CD14-positive monocyte (primary cell): ENCODE data around the gene CFAP299. TPM values are rescaled to one million over a fixed set of nuclear protein-coding genes. Genes with fewer than 3 reads are reported as not detected.

Experiments
- DNase-seq, 3 donors: peaks; one replicate each; pipeline ENCODE4 v3.0.0-alpha.2; 2011 to 2022
- H2AFZ ChIP-seq: 2 replicates; pipeline ENCODE4 v1.6.0; 2012; ENCODE audit warnings: mild to moderate bottlenecking, low read depth, low read length, inconsistent platforms; ENCODE audit not compliant: insufficient read depth, poor library complexity, severe bottlenecking
- H3K27ac ChIP-seq, 2 donors: 1 replicate in 1 of 2; 2 replicates in 1 of 2; pipeline ENCODE4 v1.5.1; 2012 to 2013; ENCODE audit warnings: low read length in 2 of 2, control low read depth in 1 of 2, inconsistent platforms in 1 of 2, low read depth in 1 of 2, mild to moderate bottlenecking in 1 of 2
- H3K27me3 ChIP-seq, 2 donors: one replicate each; pipeline versions ENCODE4 v1.6.0 to v1.6.1; 2011 to 2013; ENCODE audit warnings: low read length in 2 of 2; ENCODE audit not compliant: control insufficient read depth in 2 of 2, insufficient read depth in 2 of 2
- H3K36me3 ChIP-seq, 2 donors: replicated peaks in 1 of 2; 1 replicate in 1 of 2; 2 replicates in 1 of 2; pipeline versions ENCODE4 v1.5.1 to v1.6.1; 2012 to 2013; ENCODE audit warnings: low read length in 2 of 2, control low read depth in 1 of 2, inconsistent platforms in 1 of 2, mild to moderate bottlenecking in 1 of 2; ENCODE audit not compliant: insufficient read depth in 2 of 2, control insufficient read depth in 1 of 2
- H3K4me1 ChIP-seq, 2 donors: 1 replicate in 1 of 2; 2 replicates in 1 of 2; pipeline versions ENCODE4 v1.5.1 to v1.6.1; 2012 to 2013; ENCODE audit warnings: low read length in 2 of 2, control low read depth in 1 of 2, inconsistent platforms in 1 of 2, mild to moderate bottlenecking in 1 of 2, moderate library complexity in 1 of 2; ENCODE audit not compliant: insufficient read depth in 2 of 2, control insufficient read depth in 1 of 2
- H3K4me2 ChIP-seq: replicated peaks from 2 replicates; pipeline ENCODE3; 2012; ENCODE audit warnings: low read length, moderate library complexity, mild to moderate bottlenecking; ENCODE audit not compliant: poor library complexity, severe bottlenecking; ENCODE audit errors: extremely low read depth
- H3K4me3 ChIP-seq, 3 experiments: fragments of 200-600 bp in 1 of 3; sonication (generic) in 1 of 3; replicated peaks in 1 of 3; 1 replicate in 2 of 3; 2 replicates in 1 of 3; pipeline ENCODE4 v1.5.1; 2011 to 2013; ENCODE audit warnings: low read length in 3 of 3, mild to moderate bottlenecking in 3 of 3, control low read depth in 2 of 3, low read depth in 2 of 3, inconsistent platforms in 1 of 3, moderate library complexity in 1 of 3
- H3K79me2 ChIP-seq: 2 replicates; pipeline ENCODE4 v1.6.0; 2012; ENCODE audit warnings: mild to moderate bottlenecking, control low read depth, inconsistent platforms, low read length, moderate library complexity; ENCODE audit not compliant: insufficient read depth
- H3K9ac ChIP-seq: 2 replicates; pipeline ENCODE4 v1.6.0; 2017; ENCODE audit warnings: low read length, mild to moderate bottlenecking; ENCODE audit not compliant: insufficient read depth, poor library complexity, severe bottlenecking
- H3K9me3 ChIP-seq, 2 donors: replicated peaks in 1 of 2; 1 replicate in 1 of 2; 2 replicates in 1 of 2; pipeline versions ENCODE4 v1.5.1 to v1.6.1; 2012 to 2013; ENCODE audit warnings: low read length in 2 of 2, control low read depth in 1 of 2; ENCODE audit not compliant: control insufficient read depth in 1 of 2, insufficient read depth in 1 of 2
- H4K20me1 ChIP-seq: 2 replicates; pipeline ENCODE4 v1.6.0; 2012; ENCODE audit warnings: mild to moderate bottlenecking, low read length, control low read depth, moderate library complexity; ENCODE audit not compliant: insufficient read depth
- H3K27ac Mint-ChIP-seq, 7 donors: one replicate each; pipeline ENCODE4 v1.8.0; 2020; ENCODE audit warnings: mild to moderate bottlenecking in 7 of 7, mixed read lengths in 7 of 7, moderate library complexity in 6 of 7, inconsistent platforms in 2 of 7
- H3K27me3 Mint-ChIP-seq, 3 donors: one replicate each; pipeline ENCODE4 v1.8.0; 2021 to 2022; ENCODE audit warnings: low read depth in 3 of 3, mild to moderate bottlenecking in 3 of 3, mixed read lengths in 3 of 3, moderate library complexity in 3 of 3, inconsistent platforms in 1 of 3
- H3K36me3 Mint-ChIP-seq, 2 donors: one replicate each; pipeline ENCODE4 v1.8.0; 2020; ENCODE audit warnings: mixed read lengths in 2 of 2, inconsistent platforms in 1 of 2, mild to moderate bottlenecking in 1 of 2
- H3K4me1 Mint-ChIP-seq: one replicate; pipeline ENCODE4 v1.8.0; 2020; ENCODE audit warnings: mild to moderate bottlenecking, mixed read lengths
- H3K4me3 Mint-ChIP-seq, 2 donors: one replicate each; pipeline ENCODE4 v1.8.0; 2020; ENCODE audit warnings: mild to moderate bottlenecking in 2 of 2, mixed read lengths in 2 of 2, moderate library complexity in 1 of 2
- H3K9me3 Mint-ChIP-seq, 7 donors: one replicate each; pipeline ENCODE4 v1.8.0; 2020 to 2022; ENCODE audit warnings: mixed read lengths in 7 of 7, mild to moderate bottlenecking in 6 of 7, moderate library complexity in 6 of 7, inconsistent platforms in 2 of 7
- CTCF ChIP-seq: fragments of 200-600 bp; IDR thresholded peaks from one replicate; pipeline ENCODE4 v1.8.0; 2022; ENCODE audit warnings: antibody characterized with exemption, mild to moderate bottlenecking
- WGBS: methylation state at CpG from one replicate; pipeline ENCODE4 v1.1.5; 2013; ENCODE audit warnings: missing lambda C conversion rate; ENCODE audit not compliant: insufficient coverage; 5-methylcytosine and 5-hydroxymethylcytosine counted together
- intact Hi-C, 2 donors: fragments of 100-400 bp; cut with micrococcal nuclease; formaldehyde crosslinking; loops; one replicate each; pipeline versions ENCODE4 v1.15.0 to v1.15.1; 2023
- polyA plus RNA-seq, 3 donors: library from polyadenylated mRNA; depleted of rRNA in 1 of 3; unstranded in 2 of 3; stranded (reverse) in 1 of 3; fragments of 300-500 nt in 2 of 3; fragments of >200 nt in 1 of 3; fragmentation: Illumina TruSeq in 2 of 3; gene quantifications; 1 replicate in 2 of 3; 2 replicates in 1 of 3; pipeline ENCODE4 v1.2.3, GENCODE V29; 2012 to 2021

CFAP299 gene
- polyA plus RNA-seq, 3 donors: not detected

GRCh38 chr4:80466618-80467017, 131.1 kb downstream of the CFAP299 start:
- no peak overlapping the region for H3K4me3 Mint-ChIP-seq
- Histone ChIP-seq H3K9ac (no peak overlapping the region), H2AFZ (no peak overlapping the region), H3K4me1 (no peaks in the 10 kb centered on the region), H3K79me2 (no peaks in the 10 kb centered on the region), H3K9me3 (no peaks in the 10 kb centered on the region), H4K20me1 (no peaks in the 10 kb centered on the region), H3K27me3 (no peaks in the 10 kb centered on the region), H3K4me3 (no peak overlapping the region), H3K36me3 (no peaks in the 10 kb centered on the region), H3K4me2 (no peak overlapping the region), H3K27ac (no peak overlapping the region)
- peaks cover 0 to 4% (median 0%) of the 10 kb centered on the region in 3 donors for H3K27me3 Mint-ChIP-seq
- H3K27ac Mint-ChIP-seq: no peak overlapping the region
- no peaks in the 10 kb centered on the region for H3K36me3 Mint-ChIP-seq
- H3K9me3 Mint-ChIP-seq: peaks cover 0 to 7% (median 0%) of the 10 kb centered on the region in 7 donors
- TF ChIP-seq CTCF: no peak
- 88% methylated on average over 1 of the region's 1 CpG for WGBS
- intact Hi-C loops: no loop called here
- peaks cover 10% of the 10 kb centered on the region for H3K4me1 Mint-ChIP-seq
- no peak for DNase-seq

- no peak for DNase-seq
- intact Hi-C loops: no loop called here
- H3K4me3 ChIP-seq: no peak overlapping the region
- no peaks in the 10 kb centered on the region for H3K9me3 ChIP-seq
- H4K20me1 ChIP-seq: no peaks in the 10 kb centered on the region
- H3K9me3 Mint-ChIP-seq: no peaks in the 10 kb centered on the region
- H3K36me3 ChIP-seq: no peaks in the 10 kb centered on the region
- no peak for TF ChIP-seq CTCF
- no peaks in the 10 kb centered on the region for H3K4me1 Mint-ChIP-seq
- no peak overlapping the region for H3K4me3 Mint-ChIP-seq
- no peaks in the 10 kb centered on the region for H3K4me1 ChIP-seq
- H3K27ac ChIP-seq: no peak overlapping the region
- H3K79me2 ChIP-seq: no peaks in the 10 kb centered on the region
- no peak overlapping the region for H2AFZ ChIP-seq
- 95% methylated on average over 3 of the region's 9 CpGs for WGBS
- H3K9ac ChIP-seq: no peak overlapping the region
- H3K27ac Mint-ChIP-seq: no peak overlapping the region
- no peak overlapping the region for H3K4me2 ChIP-seq
- no peaks in the 10 kb centered on the region for H3K36me3 Mint-ChIP-seq
- no peaks in the 10 kb centered on the region for H3K27me3 ChIP-seq
- H3K27me3 Mint-ChIP-seq: peaks cover 0 to 4% (median 3%) of the 10 kb centered on the region in 3 donors
These were observed 136.2 kb downstream of the CFAP299 start for GRCh38 chr4:80471756-80472155.
